Neural cell (in vitro differentiated cells): ENCODE results near the gene PBX4. TPM values are rescaled to one million over a fixed set of nuclear protein-coding genes. Genes with fewer than 3 reads are reported as not detected.

ENCODE experiments used
- H2AFZ ChIP-seq: fragments of 200-600, 300-800 bp; sonication (generic), shearing (Covaris generic); 2 replicates; pipeline ENCODE4 v1.6.0; 2014; ENCODE audit warnings: low read depth, mild to moderate bottlenecking, antibody characterized with exemption, low read length, moderate library complexity
- H3F3A ChIP-seq: fragments of 200-600 bp; shearing (Covaris generic); 2 replicates; pipeline ENCODE4 v1.6.1; 2016; ENCODE audit warnings: mild to moderate bottlenecking, moderate library complexity, mixed read lengths, antibody characterized with exemption, low read length; ENCODE audit not compliant: insufficient read depth, poor library complexity, severe bottlenecking
- H3K27ac ChIP-seq: fragments of 200-600, 300-800 bp; sonication (generic), shearing (Covaris generic); 2 replicates; pipeline ENCODE4 v1.5.1; 2014; ENCODE audit warnings: mild to moderate bottlenecking, low read length, moderate library complexity
- H3K27me3 ChIP-seq: fragments of 300-800, 200-600 bp; sonication (generic), shearing (Covaris generic); 2 replicates; pipeline ENCODE4 v1.6.0; 2014; ENCODE audit warnings: mild to moderate bottlenecking, low read depth, low read length, moderate library complexity; ENCODE audit not compliant: insufficient read depth
- H3K36me3 ChIP-seq: fragments of 300-800, 200-600 bp; sonication (generic), shearing (Covaris generic); 2 replicates; pipeline ENCODE4 v1.5.1; 2014; ENCODE audit warnings: mild to moderate bottlenecking, antibody characterized with exemption, low read length, moderate library complexity; ENCODE audit not compliant: insufficient read depth
- H3K4me2 ChIP-seq: fragments of 300-800, 200-600 bp; sonication (generic), shearing (Covaris generic); 2 replicates; pipeline ENCODE4 v1.6.0; 2014; ENCODE audit warnings: mild to moderate bottlenecking, low read length
- H3K4me3 ChIP-seq: fragments of 300-800, 200-600 bp; sonication (generic), shearing (Covaris generic); 2 replicates; pipeline ENCODE4 v1.5.1; 2014; ENCODE audit warnings: mild to moderate bottlenecking, low read length, moderate library complexity
- H3K79me2 ChIP-seq: fragments of 200-600 bp; shearing (Covaris generic); replicated peaks from 2 replicates; pipeline ENCODE4 v1.6.0; 2014; ENCODE audit warnings: mild to moderate bottlenecking, low read length, moderate library complexity; ENCODE audit not compliant: insufficient read depth
- H3K9ac ChIP-seq: fragments of 300-800, 200-600 bp; sonication (generic), shearing (Covaris generic); 2 replicates; pipeline ENCODE4 v1.6.1; 2016; ENCODE audit warnings: mild to moderate bottlenecking, low read length, mixed read lengths
- H3K9me2 ChIP-seq: fragments of 200-600 bp; shearing (Covaris generic); 2 replicates; pipeline ENCODE4 v1.6.1; 2016; ENCODE audit warnings: mild to moderate bottlenecking, low read length, mixed read lengths; ENCODE audit not compliant: insufficient read depth
- H3K9me3 ChIP-seq: fragments of 200-600, 300-800 bp; sonication (generic), shearing (Covaris generic); 2 replicates; pipeline ENCODE4 v1.6.1; 2016; ENCODE audit warnings: mild to moderate bottlenecking, mixed run types, low read length, moderate library complexity, mixed read lengths
- H4K20me1 ChIP-seq: fragments of 200-600 bp; shearing (Covaris generic); 2 replicates; pipeline ENCODE4 v1.6.1; 2016; ENCODE audit warnings: mild to moderate bottlenecking, mixed run types; ENCODE audit not compliant: insufficient read depth
- CTCF ChIP-seq: fragments of 450-650 bp; IDR thresholded peaks from 2 replicates; pipeline ENCODE4 v1.5.1; 2014; ENCODE audit warnings: antibody characterized with exemption, mild to moderate bottlenecking, moderate library complexity; ENCODE audit not compliant: poor library complexity, severe bottlenecking
- EP300 ChIP-seq: fragments of 450-650 bp; conservative IDR thresholded peaks from 2 replicates; pipeline ENCODE4 v1.6.1; 2014; ENCODE audit warnings: antibody characterized with exemption, mild to moderate bottlenecking, moderate library complexity; ENCODE audit not compliant: poor library complexity, severe bottlenecking
- EZH2 ChIP-seq: fragments of 200-600, 300-800 bp; shearing (Covaris generic), sonication (generic); IDR thresholded peaks from 2 replicates; pipeline ENCODE4 v1.6.1; 2014; ENCODE audit warnings: antibody characterized with exemption, low read length, borderline replicate concordance, mild to moderate bottlenecking; ENCODE audit not compliant: insufficient read depth, poor library complexity, severe bottlenecking
- MXI1 ChIP-seq: fragments of 450-650 bp; conservative IDR thresholded peaks from 2 replicates; pipeline ENCODE4 v1.6.1; 2014; ENCODE audit warnings: antibody characterized with exemption, mild to moderate bottlenecking; ENCODE audit not compliant: poor library complexity, severe bottlenecking
- POLR2AphosphoS5 ChIP-seq: IDR thresholded peaks from 2 replicates; pipeline ENCODE4 v1.6.1; 2012
- RAD21 ChIP-seq: fragments of 450-650 bp; conservative IDR thresholded peaks from 2 replicates; pipeline ENCODE4 v1.6.1; 2014; ENCODE audit warnings: antibody characterized with exemption, mild to moderate bottlenecking, moderate library complexity
- SMC3 ChIP-seq: fragments of 450-650 bp; conservative IDR thresholded peaks from 2 replicates; pipeline ENCODE4 v1.6.1; 2014; ENCODE audit warnings: antibody characterized with exemption, mild to moderate bottlenecking, moderate library complexity; ENCODE audit not compliant: poor library complexity
- TAF1 ChIP-seq: IDR thresholded peaks from 2 replicates; pipeline ENCODE4 v1.6.1; 2012; ENCODE audit warnings: low read depth
- polyA plus RNA-seq: library from polyadenylated mRNA; depleted of rRNA; stranded (reverse); fragments of >200 nt; gene quantifications from 2 replicates; pipeline ENCODE4 v1.2.3, GENCODE V29; 2014
- TF ChIP-seq, protein P1 (sequence below): IDR thresholded peaks from 2 replicates; pipeline ENCODE4 v1.6.1; 2012; ENCODE audit warnings: borderline replicate concordance

The PBX4 gene
- polyA plus RNA-seq, 1 donor from 2014 or later, result 7.5 TPM

GRCh38 chr19:19527371-19527656 lies 91.2 kb downstream of the PBX4 start:
- Histone ChIP-seq H3K4me3 (no peak overlapping the region), H3K9ac (no peak overlapping the region), H3K27ac (no peak overlapping the region), H3K36me3 (no peaks in the 10 kb centered on the region), H3K4me2 (no peak overlapping the region), H3K27me3 (no peaks in the 10 kb centered on the region), H3F3A (no peaks in the 10 kb centered on the region), H4K20me1 (no peaks in the 10 kb centered on the region), H3K79me2 (no peaks in the 10 kb centered on the region), H3K9me2 (no peaks in the 10 kb centered on the region), H3K9me3 (no peaks in the 10 kb centered on the region), H2AFZ (no peak overlapping the region)
- TF ChIP-seq RAD21, result no peak

- no peaks in the 10 kb centered on the region for H3F3A ChIP-seq
- H4K20me1 ChIP-seq, result no peaks in the 10 kb centered on the region
- H3K36me3 ChIP-seq, result no peaks in the 10 kb centered on the region
- H3K9ac ChIP-seq, result no peak overlapping the region
- H3K27me3 ChIP-seq, result no peaks in the 10 kb centered on the region
- no peak overlapping the region for H3K4me2 ChIP-seq
- H3K9me3 ChIP-seq, result no peaks in the 10 kb centered on the region
- H3K79me2 ChIP-seq, result no peaks in the 10 kb centered on the region
- no peaks in the 10 kb centered on the region for H3K9me2 ChIP-seq
- TF ChIP-seq POLR2AphosphoS5, result no peak
- no peak for TF ChIP-seq EP300
- TF ChIP-seq MXI1, result no peak
- no peak for TF ChIP-seq CTCF
- no peak for TF ChIP-seq EZH2
- no peak for TF ChIP-seq RAD21
- TF ChIP-seq, protein P1, sequence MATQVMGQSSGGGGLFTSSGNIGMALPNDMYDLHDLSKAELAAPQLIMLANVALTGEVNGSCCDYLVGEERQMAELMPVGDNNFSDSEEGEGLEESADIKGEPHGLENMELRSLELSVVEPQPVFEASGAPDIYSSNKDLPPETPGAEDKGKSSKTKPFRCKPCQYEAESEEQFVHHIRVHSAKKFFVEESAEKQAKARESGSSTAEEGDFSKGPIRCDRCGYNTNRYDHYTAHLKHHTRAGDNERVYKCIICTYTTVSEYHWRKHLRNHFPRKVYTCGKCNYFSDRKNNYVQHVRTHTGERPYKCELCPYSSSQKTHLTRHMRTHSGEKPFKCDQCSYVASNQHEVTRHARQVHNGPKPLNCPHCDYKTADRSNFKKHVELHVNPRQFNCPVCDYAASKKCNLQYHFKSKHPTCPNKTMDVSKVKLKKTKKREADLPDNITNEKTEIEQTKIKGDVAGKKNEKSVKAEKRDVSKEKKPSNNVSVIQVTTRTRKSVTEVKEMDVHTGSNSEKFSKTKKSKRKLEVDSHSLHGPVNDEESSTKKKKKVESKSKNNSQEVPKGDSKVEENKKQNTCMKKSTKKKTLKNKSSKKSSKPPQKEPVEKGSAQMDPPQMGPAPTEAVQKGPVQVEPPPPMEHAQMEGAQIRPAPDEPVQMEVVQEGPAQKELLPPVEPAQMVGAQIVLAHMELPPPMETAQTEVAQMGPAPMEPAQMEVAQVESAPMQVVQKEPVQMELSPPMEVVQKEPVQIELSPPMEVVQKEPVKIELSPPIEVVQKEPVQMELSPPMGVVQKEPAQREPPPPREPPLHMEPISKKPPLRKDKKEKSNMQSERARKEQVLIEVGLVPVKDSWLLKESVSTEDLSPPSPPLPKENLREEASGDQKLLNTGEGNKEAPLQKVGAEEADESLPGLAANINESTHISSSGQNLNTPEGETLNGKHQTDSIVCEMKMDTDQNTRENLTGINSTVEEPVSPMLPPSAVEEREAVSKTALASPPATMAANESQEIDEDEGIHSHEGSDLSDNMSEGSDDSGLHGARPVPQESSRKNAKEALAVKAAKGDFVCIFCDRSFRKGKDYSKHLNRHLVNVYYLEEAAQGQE, result no peak
- no peak for TF ChIP-seq TAF1
- TF ChIP-seq SMC3, result no peak
- no peak overlapping the region for H3K27ac ChIP-seq
- H3K4me3 ChIP-seq, result no peak overlapping the region
- no peak overlapping the region for H2AFZ ChIP-seq
Measured at GRCh38 chr19:19526581-19527370, 91.7 kb downstream of the PBX4 start.
